ENCODE results near the gene SNX25. TPM values are rescaled to one million over a fixed set of nuclear protein-coding genes. Genes with fewer than 3 reads are reported as not detected.

SNX25 gene
- total and polyA plus RNA-seq, 2 of the 13 experiments (the other 11 are each of a cell fraction or from before 2014, with no cell fraction given) = 23.4 to 23.5 TPM

GRCh38 chr4:185396724-185397385 is 187.5 kb downstream of the SNX25 start, which contains the start of gene ANKRD37:
Gene ANKRD37 (plus strand): TSS chr4:185396841. CDS start chr4:185396924, 83 bp downstream.
- in situ Hi-C loops (cut with HindIII; ENCODE audit: extremely low pct_ligation_motif_present, low pct_unique_long_range_greater_than_20kb) (no loop called here), intact Hi-C loops (cut with micrococcal nuclease; ENCODE audit: unreplicated experiment) (loop anchor here (5.0 kb wide), 1 partner anchor 195 kb away; the partner anchor contains the start of gene CFAP97)
- CTCF ChIA-PET (ENCODE audit: low intra/inter-chr PET ratio, low total read pairs) = no interaction called here
- Histone ChIP-seq H3K36me3 (replicated peaks in 1 of 2; ENCODE audit: control insufficient read depth in 1 of 2, insufficient read depth in 2 of 2, low read length in 2 of 2) (peaks cover 2 to 21% of the 10 kb centered on the region in 2 experiments; a peak in 3 of 5 replicates), H3K4me3 (replicated peaks in 1 of 3; ENCODE audit: insufficient read depth in 1 of 3, low read depth in 2 of 3, low read length in 3 of 3) (peak within 1 kb of the TSS; percentile 65 to 75 (median 71)), H3K4me1 (ENCODE audit: insufficient read depth, low read length) (peaks cover 44% of the 10 kb centered on the region), H3K9ac (ENCODE audit: insufficient read depth, low read depth, low read length) (peak within 1 kb of the TSS; percentile 77), H3K27me3 (ENCODE audit: control insufficient read depth in 1 of 2, insufficient read depth in 2 of 2, low read length in 2 of 2) (no peaks in the 10 kb centered on the region), H2AFZ (ENCODE audit: low read length) (no peak within 1 kb of the TSS), H3K9me3 (ENCODE audit: low read length) (no peaks in the 10 kb centered on the region), H3K4me2 (ENCODE audit: low read depth, low read length) (peak within 1 kb of the TSS; percentile 81), H3K79me2 (ENCODE audit: insufficient read depth, low read length) (peaks cover 2% of the 10 kb centered on the region), H4K20me1 (ENCODE audit: insufficient read depth, low read length) (no peaks in the 10 kb centered on the region; the same call in 1 of the 2 replicates), H3K27ac (ENCODE audit: extremely low read length, insufficient read depth, low read length) (peak within 1 kb of the TSS; percentile 95)
- FAIRE-seq (no peak), ATAC-seq (peak; percentile 95), DNase-seq (ENCODE audit: low spot score) (peak; percentile 68)
- POLR2A ChIA-PET = interaction anchor here (0.5 to 2.7 kb wide), 9 partner anchors 11 to 196 kb away, joined by 3 to 30 read pairs (median 5); partner anchors contain the start of gene UFSP2
- BruUV-seq (replicated peaks) = TSS peak; percentile 58
- WGBS (ENCODE audit: low lambda C conversion rate) = 2% methylated on average over 5 of the region's 38 CpGs
- TF ChIP-seq ZNF562 (CRISPR knock-in tag; IDR thresholded peaks at IDR 0.05; ENCODE audit: borderline replicate concordance) = no peak
- TF ChIP-seq KLF15 (CRISPR knock-in tag; IDR thresholded peaks at IDR 0.05; ENCODE audit: borderline replicate concordance) = no peak
- TF ChIP-seq ZNF552 (CRISPR knock-in tag; IDR thresholded peaks at IDR 0.05; ENCODE audit: borderline replicate concordance) = no peak
- TF ChIP-seq ATF3 (CRISPR knock-in tag; IDR thresholded peaks at IDR 0.05) = no peak
- TF ChIP-seq ZNF570 (CRISPR knock-in tag; IDR thresholded peaks at IDR 0.05; ENCODE audit: borderline replicate concordance) = no peak
- TF ChIP-seq ZNF331 (CRISPR knock-in tag; IDR thresholded peaks at IDR 0.05) = peak; percentile 3; the same call in 1 of the 2 replicates
- TF ChIP-seq REST (IDR thresholded peaks at IDR 0.05; ENCODE audit: borderline replicate concordance in 1 of 2, low read depth in 1 of 2, low read length in 2 of 2) = peak in 1 of 2 experiments; percentile 75; a peak in 2 of 4 replicates
- peak; percentile 80 for TF ChIP-seq KMT2B (CRISPR knock-in tag; IDR thresholded peaks at IDR 0.05)
- peak; percentile 16; the same call in 1 of the 2 replicates for TF ChIP-seq NAIF1 (CRISPR knock-in tag; IDR thresholded peaks at IDR 0.05; ENCODE audit: borderline replicate concordance)
- TF ChIP-seq LCORL (IDR thresholded peaks at IDR 0.05) = no peak
- TF ChIP-seq LCORL (CRISPR knock-in tag; IDR thresholded peaks at IDR 0.05) = no peak
- TF ChIP-seq ZBTB37 (CRISPR knock-in tag; IDR thresholded peaks at IDR 0.05) = no peak
- no peak for TF ChIP-seq USF2 (IDR thresholded peaks at IDR 0.05; ENCODE audit: low read depth, low read length)
- TF ChIP-seq USF2 (CRISPR knock-in tag; IDR thresholded peaks at IDR 0.05; ENCODE audit: borderline replicate concordance) = peak; percentile 49; the same call in 1 of the 2 replicates
- TF ChIP-seq ZNF20 (CRISPR knock-in tag; IDR thresholded peaks at IDR 0.05) = 0 out of 2 replicates have a peak, but pooled peaks have one; percentile 41
- TF ChIP-seq KLF6 (CRISPR knock-in tag; IDR thresholded peaks at IDR 0.05) = no peak
